ENCODE results near the gene ATF7IP2. TPM values are rescaled to one million over a fixed set of nuclear protein-coding genes. Genes with fewer than 3 reads are reported as not detected.

ATF7IP2 gene, protein sequence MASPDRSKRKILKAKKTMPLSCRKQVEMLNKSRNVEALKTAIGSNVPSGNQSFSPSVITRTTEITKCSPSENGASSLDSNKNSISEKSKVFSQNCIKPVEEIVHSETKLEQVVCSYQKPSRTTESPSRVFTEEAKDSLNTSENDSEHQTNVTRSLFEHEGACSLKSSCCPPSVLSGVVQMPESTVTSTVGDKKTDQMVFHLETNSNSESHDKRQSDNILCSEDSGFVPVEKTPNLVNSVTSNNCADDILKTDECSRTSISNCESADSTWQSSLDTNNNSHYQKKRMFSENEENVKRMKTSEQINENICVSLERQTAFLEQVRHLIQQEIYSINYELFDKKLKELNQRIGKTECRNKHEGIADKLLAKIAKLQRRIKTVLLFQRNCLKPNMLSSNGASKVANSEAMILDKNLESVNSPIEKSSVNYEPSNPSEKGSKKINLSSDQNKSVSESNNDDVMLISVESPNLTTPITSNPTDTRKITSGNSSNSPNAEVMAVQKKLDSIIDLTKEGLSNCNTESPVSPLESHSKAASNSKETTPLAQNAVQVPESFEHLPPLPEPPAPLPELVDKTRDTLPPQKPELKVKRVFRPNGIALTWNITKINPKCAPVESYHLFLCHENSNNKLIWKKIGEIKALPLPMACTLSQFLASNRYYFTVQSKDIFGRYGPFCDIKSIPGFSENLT
- total RNA-seq: 5.8 and 10.7 TPM in 2 replicates

DNA sequence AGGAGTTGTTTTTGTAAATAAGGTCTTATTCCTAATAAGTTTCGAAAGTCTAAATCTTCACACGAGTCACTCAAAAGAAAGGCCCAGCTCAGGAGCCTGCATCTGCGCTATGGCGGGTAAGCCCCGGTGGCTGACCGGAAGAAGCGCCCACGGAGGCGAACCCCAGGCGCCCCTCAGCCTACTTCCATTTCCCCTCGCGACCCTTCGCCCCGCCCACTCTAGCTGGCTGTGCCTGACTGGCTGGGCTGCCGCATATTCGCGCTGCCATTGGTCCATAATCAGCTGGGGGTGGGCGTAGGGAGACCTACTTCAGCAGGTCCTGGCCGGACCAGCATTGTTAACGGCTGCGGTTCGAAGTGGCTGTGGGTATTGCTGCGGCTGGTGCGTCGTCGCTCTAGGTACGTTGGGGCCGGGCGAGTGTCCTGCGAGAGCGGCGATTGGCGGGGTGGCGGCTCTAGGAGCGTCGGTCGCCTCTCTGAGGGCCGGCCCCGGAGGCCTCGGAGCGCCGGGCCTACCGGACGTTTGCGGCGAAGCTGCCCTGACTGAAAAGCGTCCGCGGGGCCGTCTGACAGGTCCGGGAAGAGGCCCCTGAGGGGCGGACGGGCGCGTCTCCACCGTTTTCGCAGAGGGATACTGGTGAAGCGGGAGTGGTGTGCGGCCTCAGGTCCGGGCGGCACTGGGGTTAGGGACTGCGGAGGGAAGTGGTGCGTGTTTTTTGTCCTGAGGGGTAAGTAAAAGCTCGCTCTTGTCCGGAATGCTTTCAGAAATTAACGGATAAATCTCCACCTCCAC, at the start of gene ATF7IP2:
TSS of gene ATF7IP2 (plus strand) at position 337 of the 792 bp plus-strand sequence. CDS start 44,560 bp downstream, outside the sequence.

Other genes starting within 250 kb of the ATF7IP2 start
- gene GRIN2A, start 203.6 kb upstream of the ATF7IP2 start, total RNA-seq: not detected in 2 replicates
- gene EMP2, start 194.5 kb downstream of the ATF7IP2 start, total RNA-seq: 25.9 and 37.4 TPM in 2 replicates